ENCODE results near the gene ELAVL1.

DNA sequence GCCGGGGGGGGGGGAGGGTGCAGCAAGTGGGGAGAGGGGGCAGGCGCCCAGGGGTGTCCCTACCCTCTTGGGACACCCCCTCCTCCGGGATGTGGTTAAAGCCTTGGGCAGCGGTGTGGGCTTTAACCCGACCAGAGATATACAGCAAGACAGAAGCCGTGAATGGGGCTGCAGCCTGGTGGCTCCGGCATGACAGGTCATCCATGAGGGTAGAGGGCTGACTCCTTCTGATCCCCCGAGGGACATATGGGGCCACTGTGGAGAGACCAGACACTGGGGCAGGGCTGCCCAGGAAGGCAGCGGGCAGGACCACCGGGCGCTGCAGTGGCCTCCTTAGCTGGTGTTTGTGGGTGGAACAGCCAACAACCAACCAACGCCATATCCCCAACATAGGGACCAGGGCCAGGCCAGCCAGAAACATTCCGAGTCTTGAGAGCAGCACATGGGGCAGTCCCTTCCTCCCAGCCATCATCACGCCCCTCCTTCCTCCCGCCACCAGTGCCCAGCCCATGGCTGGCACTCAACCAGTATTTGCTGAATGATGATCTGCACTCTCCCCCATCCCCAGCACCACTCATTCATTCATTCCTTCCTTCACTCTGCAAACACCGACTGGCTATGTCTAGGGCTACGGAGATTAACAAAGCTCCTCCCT, 18.2 kb downstream of the ELAVL1 start:
- TF ChIP-seq, protein P1, sequence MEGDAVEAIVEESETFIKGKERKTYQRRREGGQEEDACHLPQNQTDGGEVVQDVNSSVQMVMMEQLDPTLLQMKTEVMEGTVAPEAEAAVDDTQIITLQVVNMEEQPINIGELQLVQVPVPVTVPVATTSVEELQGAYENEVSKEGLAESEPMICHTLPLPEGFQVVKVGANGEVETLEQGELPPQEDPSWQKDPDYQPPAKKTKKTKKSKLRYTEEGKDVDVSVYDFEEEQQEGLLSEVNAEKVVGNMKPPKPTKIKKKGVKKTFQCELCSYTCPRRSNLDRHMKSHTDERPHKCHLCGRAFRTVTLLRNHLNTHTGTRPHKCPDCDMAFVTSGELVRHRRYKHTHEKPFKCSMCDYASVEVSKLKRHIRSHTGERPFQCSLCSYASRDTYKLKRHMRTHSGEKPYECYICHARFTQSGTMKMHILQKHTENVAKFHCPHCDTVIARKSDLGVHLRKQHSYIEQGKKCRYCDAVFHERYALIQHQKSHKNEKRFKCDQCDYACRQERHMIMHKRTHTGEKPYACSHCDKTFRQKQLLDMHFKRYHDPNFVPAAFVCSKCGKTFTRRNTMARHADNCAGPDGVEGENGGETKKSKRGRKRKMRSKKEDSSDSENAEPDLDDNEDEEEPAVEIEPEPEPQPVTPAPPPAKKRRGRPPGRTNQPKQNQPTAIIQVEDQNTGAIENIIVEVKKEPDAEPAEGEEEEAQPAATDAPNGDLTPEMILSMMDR (conservative IDR thresholded peaks at IDR 0.05; ENCODE audit: low read depth, low read length), result no peak
- TF ChIP-seq EZH2 (IDR thresholded peaks at IDR 0.05; ENCODE audit: low read length, unreplicated experiment), result no peak
